ENCODE results near the gene USB1. TPM values are rescaled to one million over a fixed set of nuclear protein-coding genes. Genes with fewer than 3 reads are reported as not detected.

The USB1 gene
- polyA plus RNA-seq, 1 experiment: 86.2 TPM

GRCh38 chr16:58010886-58011285, 9.7 kb downstream of the USB1 start:
- TF ChIP-seq, protein P1, sequence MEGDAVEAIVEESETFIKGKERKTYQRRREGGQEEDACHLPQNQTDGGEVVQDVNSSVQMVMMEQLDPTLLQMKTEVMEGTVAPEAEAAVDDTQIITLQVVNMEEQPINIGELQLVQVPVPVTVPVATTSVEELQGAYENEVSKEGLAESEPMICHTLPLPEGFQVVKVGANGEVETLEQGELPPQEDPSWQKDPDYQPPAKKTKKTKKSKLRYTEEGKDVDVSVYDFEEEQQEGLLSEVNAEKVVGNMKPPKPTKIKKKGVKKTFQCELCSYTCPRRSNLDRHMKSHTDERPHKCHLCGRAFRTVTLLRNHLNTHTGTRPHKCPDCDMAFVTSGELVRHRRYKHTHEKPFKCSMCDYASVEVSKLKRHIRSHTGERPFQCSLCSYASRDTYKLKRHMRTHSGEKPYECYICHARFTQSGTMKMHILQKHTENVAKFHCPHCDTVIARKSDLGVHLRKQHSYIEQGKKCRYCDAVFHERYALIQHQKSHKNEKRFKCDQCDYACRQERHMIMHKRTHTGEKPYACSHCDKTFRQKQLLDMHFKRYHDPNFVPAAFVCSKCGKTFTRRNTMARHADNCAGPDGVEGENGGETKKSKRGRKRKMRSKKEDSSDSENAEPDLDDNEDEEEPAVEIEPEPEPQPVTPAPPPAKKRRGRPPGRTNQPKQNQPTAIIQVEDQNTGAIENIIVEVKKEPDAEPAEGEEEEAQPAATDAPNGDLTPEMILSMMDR (IDR thresholded peaks at IDR 0.05; ENCODE audit: insufficient read depth, low read depth, low read length): no peak
- ChIA-PET CTCF (interaction anchor here (0.5 to 3.5 kb wide), 6 partner anchors 105 to 172 kb away, joined by 3 to 13 read pairs (median 3); no protein-coding TSS in a partner anchor), POLR2A (no interaction called here)
- no peak for DNase-seq (ENCODE audit: low read depth)
- H3K36me3 ChIP-seq (ENCODE audit: control insufficient read depth, insufficient read depth, low read length): no peaks in the 10 kb centered on the region; the same call in 1 of the 2 replicates
- no peak overlapping the region for H3K4me3 ChIP-seq (ENCODE audit: low read depth, low read length)
- no peaks in the 10 kb centered on the region for H3K27me3 ChIP-seq (ENCODE audit: control insufficient read depth, insufficient read depth, low read length)

GRCh38 chr16:58011652-58012051, 10.4 kb downstream of the USB1 start:
- ChIA-PET POLR2A (interaction anchor here (0.6 kb wide), 1 partner anchor 87 kb away, joined by 3 read pairs; no protein-coding TSS in a partner anchor), CTCF (interaction anchor here (0.7 to 3.5 kb wide), 4 partner anchors 11 to 110 kb away, joined by 3 to 13 read pairs (median 6); partner anchors contain the start of gene ZNF319)
- H3K27me3 ChIP-seq (ENCODE audit: control insufficient read depth, insufficient read depth, low read length): no peaks in the 10 kb centered on the region
- DNase-seq (ENCODE audit: low read depth): no peak
- H3K36me3 ChIP-seq (ENCODE audit: control insufficient read depth, insufficient read depth, low read length): no peaks in the 10 kb centered on the region; the same call in 1 of the 2 replicates
- TF ChIP-seq, protein P1 (IDR thresholded peaks at IDR 0.05; ENCODE audit: insufficient read depth, low read depth, low read length): no peak
- no peak overlapping the region for H3K4me3 ChIP-seq (ENCODE audit: low read depth, low read length)

DNA sequence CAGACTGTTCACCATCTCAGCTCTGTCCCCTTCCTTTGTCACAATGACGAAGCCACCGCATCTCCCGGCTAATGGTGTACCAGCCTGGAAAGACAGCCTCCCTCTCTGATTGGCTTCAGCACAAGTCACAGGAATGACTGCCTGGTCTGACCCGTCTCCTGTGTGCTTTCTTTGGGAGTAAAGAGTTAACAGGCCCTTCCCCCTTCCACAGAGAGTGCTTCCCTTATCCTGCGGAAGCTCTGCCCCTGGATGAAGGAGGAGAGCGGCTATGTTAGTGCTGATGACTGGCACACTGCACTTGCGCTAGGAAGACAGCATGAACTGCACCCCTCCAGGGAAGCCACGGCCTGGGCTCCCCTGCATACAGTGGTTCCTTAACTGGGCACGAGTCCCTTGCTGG, 11.3 kb downstream of the USB1 start:
- TF ChIP-seq, protein P1 (IDR thresholded peaks at IDR 0.05; ENCODE audit: insufficient read depth, low read depth, low read length): no peak
- Histone ChIP-seq H3K4me3 (ENCODE audit: low read depth, low read length) (no peak overlapping the region), H3K27me3 (ENCODE audit: control insufficient read depth, insufficient read depth, low read length) (no peaks in the 10 kb centered on the region), H3K36me3 (ENCODE audit: control insufficient read depth, insufficient read depth, low read length) (no peaks in the 10 kb centered on the region; the same call in 1 of the 2 replicates)
- CTCF ChIA-PET: interaction anchor here (1.2 to 3.5 kb wide), 4 partner anchors 12 to 109 kb away, joined by 3 to 13 read pairs (median 6); partner anchors contain the start of gene ZNF319
- POLR2A ChIA-PET: no interaction called here
- DNase-seq (ENCODE audit: low read depth): no peak

GRCh38 chr16:58013201-58013956, 12.2 kb downstream of the USB1 start:
- DNase-seq (ENCODE audit: low read depth): no peak
- POLR2A ChIA-PET: no interaction called here
- no peaks in the 10 kb centered on the region; the same call in 1 of the 2 replicates for H3K36me3 ChIP-seq (ENCODE audit: control insufficient read depth, insufficient read depth, low read length)
- CTCF ChIA-PET: interaction anchor here (0.7 to 3.5 kb wide), 7 partner anchors 8 to 425 kb away, joined by 3 to 13 read pairs (median 4); no protein-coding TSS in a partner anchor
- no peaks in the 10 kb centered on the region for H3K27me3 ChIP-seq (ENCODE audit: control insufficient read depth, insufficient read depth, low read length)
- H3K4me3 ChIP-seq (ENCODE audit: low read depth, low read length): no peak overlapping the region
- TF ChIP-seq, protein P1 (IDR thresholded peaks at IDR 0.05; ENCODE audit: insufficient read depth, low read depth, low read length): no peak

GRCh38 chr16:58016840-58017446, 15.7 kb downstream of the USB1 start:
- Histone ChIP-seq H3K4me3 (ENCODE audit: low read depth, low read length) (no peak overlapping the region), H3K27me3 (ENCODE audit: control insufficient read depth, insufficient read depth, low read length) (no peaks in the 10 kb centered on the region), H3K36me3 (ENCODE audit: control insufficient read depth, insufficient read depth, low read length) (peaks cover 5% of the 10 kb centered on the region)
- POLR2A ChIA-PET: no interaction called here
- TF ChIP-seq, protein P1 (IDR thresholded peaks at IDR 0.05; ENCODE audit: insufficient read depth, low read depth, low read length): no peak
- no peak for DNase-seq (ENCODE audit: low read depth)
- CTCF ChIA-PET: interaction anchor here (3.4 kb wide), 1 partner anchor 105 kb away, joined by 16 read pairs; no protein-coding TSS in a partner anchor

All from BJ (cell line).